Neural progenitor cell (in vitro differentiated cells): Measurements from ENCODE around the gene CCDC33. TPM values are rescaled to one million over a fixed set of nuclear protein-coding genes. Genes with fewer than 3 reads are reported as not detected.

Source experiments
- DNase-seq: peaks from one replicate; pipeline ENCODE4 v3.0.0-alpha.2; 2016; ENCODE audit warnings: low spot score
- H2AFZ ChIP-seq: fragments of 200-600 bp; sonication (generic); replicated peaks from 2 replicates; pipeline ENCODE4 v1.6.1; 2016; ENCODE audit warnings: antibody characterized with exemption
- H3F3A ChIP-seq: fragments of 200-600 bp; sonication (generic); 2 replicates; pipeline ENCODE4 v1.6.1; 2016; ENCODE audit warnings: antibody characterized with exemption, low read depth
- H3K27ac ChIP-seq: fragments of 200-600 bp; sonication (generic); 2 replicates; pipeline ENCODE4 v1.5.1; 2016; ENCODE audit warnings: mild to moderate bottlenecking
- H3K27me3 ChIP-seq: fragments of 200-600 bp; sonication (generic); 2 replicates; pipeline ENCODE4 v1.6.1; 2016; ENCODE audit warnings: mild to moderate bottlenecking, moderate library complexity
- H3K36me3 ChIP-seq: fragments of 200-600 bp; sonication (generic); 2 replicates; pipeline ENCODE4 v1.5.1; 2016
- H3K4me1 ChIP-seq: fragments of 200-600 bp; sonication (generic); 2 replicates; pipeline ENCODE4 v1.6.1; 2016; ENCODE audit warnings: mixed run types
- H3K4me2 ChIP-seq: fragments of 200-600 bp; sonication (generic); 2 replicates; pipeline ENCODE4 v1.6.1; 2016
- H3K4me3 ChIP-seq: fragments of 200-600 bp; sonication (generic); 2 replicates; pipeline ENCODE4 v1.5.1; 2016
- H3K79me2 ChIP-seq: fragments of 200-600 bp; sonication (generic); 2 replicates; pipeline ENCODE4 v1.6.1; 2016; ENCODE audit warnings: low read depth
- H3K9ac ChIP-seq: fragments of 200-600 bp; sonication (generic); 2 replicates; pipeline ENCODE4 v1.6.1; 2016
- H3K9me3 ChIP-seq: fragments of 200-600 bp; sonication (generic); 2 replicates; pipeline ENCODE4 v1.5.1; 2016; ENCODE audit warnings: low read depth
- H4K20me1 ChIP-seq: fragments of 200-600 bp; sonication (generic); 2 replicates; pipeline ENCODE4 v1.6.1; 2016; ENCODE audit warnings: low read depth
- H3K27ac Mint-ChIP-seq: 3 replicates; pipeline ENCODE4 v1.8.0; 2021; ENCODE audit warnings: mixed read lengths
- H3K27me3 Mint-ChIP-seq: 2 replicates; pipeline ENCODE4 v1.8.0; 2022; ENCODE audit warnings: low read depth, mild to moderate bottlenecking, inconsistent platforms, moderate library complexity, mixed read lengths; ENCODE audit not compliant: insufficient read depth
- H3K36me3 Mint-ChIP-seq: 3 replicates; pipeline ENCODE4 v1.8.0; 2021; ENCODE audit warnings: mixed read lengths
- H3K4me1 Mint-ChIP-seq: 3 replicates; pipeline ENCODE4 v1.8.0; 2021; ENCODE audit warnings: mixed read lengths
- H3K4me3 Mint-ChIP-seq: 3 replicates; pipeline ENCODE4 v1.8.0; 2021; ENCODE audit warnings: mild to moderate bottlenecking, moderate library complexity, mixed read lengths
- H3K9me3 Mint-ChIP-seq: 3 replicates; pipeline ENCODE4 v1.8.0; 2020; ENCODE audit warnings: mixed read lengths
- CTCF ChIP-seq: fragments of 200-600 bp; sonication (generic); IDR thresholded peaks from 2 replicates; pipeline ENCODE4 v1.5.1; 2017; ENCODE audit warnings: antibody characterized with exemption, mild to moderate bottlenecking
- EZH2 ChIP-seq: fragments of 200-600 bp; sonication (generic); IDR thresholded peaks from 2 replicates; pipeline ENCODE4 v1.6.1; 2017; ENCODE audit warnings: antibody characterized with exemption, mild to moderate bottlenecking, moderate library complexity
- EZH2phosphoT487 ChIP-seq: fragments of 200-600 bp; sonication (generic); IDR thresholded peaks from 2 replicates; pipeline ENCODE4 v1.6.1; 2017; ENCODE audit warnings: antibody characterized with exemption
- total RNA-seq: library from RNA; depleted of rRNA; stranded (reverse); fragments of >200 nt; gene quantifications from 2 replicates; pipeline ENCODE4 v1.2.3, GENCODE V29; 2015; ENCODE audit warnings: low replicate concordance

The CCDC33 gene
- total RNA-seq, 1 donor from 2014 or later: not detected

GRCh38 chr15:74283368-74283767, 47.2 kb downstream of the CCDC33 start:
- Histone ChIP-seq H3K4me3 (no peak overlapping the region), H3K4me2 (peak overlapping the region; percentile 35), H3K9me3 (no peaks in the 10 kb centered on the region), H3K36me3 (no peaks in the 10 kb centered on the region), H3K27ac (no peak overlapping the region), H2AFZ (no peak overlapping the region), H4K20me1 (no peaks in the 10 kb centered on the region), H3K79me2 (no peaks in the 10 kb centered on the region), H3K9ac (no peak overlapping the region), H3K4me1 (peaks cover 32% of the 10 kb centered on the region), H3F3A (no peaks in the 10 kb centered on the region), H3K27me3 (peaks cover 19% of the 10 kb centered on the region)
- H3K4me3 Mint-ChIP-seq: peak overlapping the region; percentile 36
- H3K4me1 Mint-ChIP-seq: peaks cover 48% of the 10 kb centered on the region
- peak overlapping the region; percentile 62 for H3K27ac Mint-ChIP-seq
- H3K27me3 Mint-ChIP-seq: peaks cover 28% of the 10 kb centered on the region
- peak; percentile 65 for DNase-seq
- no peaks in the 10 kb centered on the region for H3K9me3 Mint-ChIP-seq
- no peaks in the 10 kb centered on the region for H3K36me3 Mint-ChIP-seq
- no peak for TF ChIP-seq CTCF

- no peaks in the 10 kb centered on the region for H3K79me2 ChIP-seq
- no peak overlapping the region for H3K4me3 ChIP-seq
- no peak overlapping the region for H3K4me3 Mint-ChIP-seq
- H3F3A ChIP-seq: peaks cover 14% of the 10 kb centered on the region
- H3K27me3 ChIP-seq: peaks cover 78% of the 10 kb centered on the region
- H3K9me3 Mint-ChIP-seq: no peaks in the 10 kb centered on the region
- no peak overlapping the region for H2AFZ ChIP-seq
- H3K27ac Mint-ChIP-seq: no peak overlapping the region
- peaks cover 34% of the 10 kb centered on the region for H3K27me3 Mint-ChIP-seq
- no peak overlapping the region for H3K27ac ChIP-seq
- H3K4me2 ChIP-seq: no peak overlapping the region
- H3K9ac ChIP-seq: no peak overlapping the region
- H3K4me1 Mint-ChIP-seq: peaks cover 23% of the 10 kb centered on the region
- H3K9me3 ChIP-seq: no peaks in the 10 kb centered on the region
- H4K20me1 ChIP-seq: peaks cover 13% of the 10 kb centered on the region
- H3K36me3 ChIP-seq: no peaks in the 10 kb centered on the region
- H3K36me3 Mint-ChIP-seq: no peaks in the 10 kb centered on the region
- H3K4me1 ChIP-seq: peaks cover 6% of the 10 kb centered on the region
- TF ChIP-seq EZH2: no peak
- no peak for TF ChIP-seq EZH2phosphoT487
- no peak for TF ChIP-seq CTCF
- no peak for DNase-seq
These were observed 53.5 kb downstream of the CCDC33 start for GRCh38 chr15:74289671-74290070.

DNA sequence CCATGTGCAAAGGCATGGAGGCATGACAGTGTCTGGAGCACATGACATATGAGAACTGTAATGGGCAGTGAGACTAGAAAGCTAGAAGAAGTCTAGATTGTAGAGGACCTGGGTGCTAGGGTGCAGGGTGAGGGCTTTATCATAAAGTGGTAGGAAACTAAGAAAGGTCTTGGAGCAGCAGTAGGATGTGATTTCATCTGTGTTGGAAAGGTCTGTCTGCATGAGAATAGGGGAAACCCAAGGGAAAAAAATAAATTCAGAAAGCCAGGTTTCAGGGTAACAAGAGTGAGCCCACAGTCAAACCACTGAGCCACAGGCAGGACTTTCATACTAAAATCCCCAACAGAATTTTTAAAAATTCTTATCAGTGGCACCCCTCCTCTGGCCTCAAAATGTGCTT, 54.5 kb downstream of the CCDC33 start:
- Mint-ChIP-seq H3K27me3 (peaks cover 32% of the 10 kb centered on the region), H3K9me3 (no peaks in the 10 kb centered on the region), H3K36me3 (no peaks in the 10 kb centered on the region), H3K27ac (no peak overlapping the region), H3K4me1 (peaks cover 17% of the 10 kb centered on the region), H3K4me3 (peak overlapping the region; percentile 12)
- Histone ChIP-seq H3K79me2 (no peaks in the 10 kb centered on the region), H3K27ac (no peak overlapping the region), H4K20me1 (peaks cover 13% of the 10 kb centered on the region), H3K36me3 (no peaks in the 10 kb centered on the region), H3F3A (peaks cover 14% of the 10 kb centered on the region), H2AFZ (no peak overlapping the region), H3K4me2 (peak overlapping the region; percentile 68), H3K4me3 (no peak overlapping the region), H3K4me1 (peaks cover 6% of the 10 kb centered on the region), H3K9ac (no peak overlapping the region), H3K27me3 (peaks cover 88% of the 10 kb centered on the region), H3K9me3 (no peaks in the 10 kb centered on the region)
- TF ChIP-seq CTCF (no peak), EZH2 (no peak), EZH2phosphoT487 (no peak)
- DNase-seq: no peak
